Keratinocyte (primary cell): ENCODE measurements around the gene FTCD. TPM values are rescaled to one million over a fixed set of nuclear protein-coding genes. Genes with fewer than 3 reads are reported as not detected.

Experiments
- DNase-seq: peaks from one replicate; pipeline ENCODE4 v3.0.0-alpha.2; 2011; ENCODE audit warnings: low read depth, missing footprints, low spot score
- FAIRE-seq: peaks from 2 replicates; lab custom pipeline; 2011; peaks lifted over from hg19 to GRCh38; lab: Jason Lieb, UNC
- H2AFZ ChIP-seq: 2 replicates; pipeline ENCODE4 v1.6.0; 2012; ENCODE audit warnings: low read length, control low read depth, inconsistent platforms; ENCODE audit not compliant: control insufficient read depth
- H3K27ac ChIP-seq: 2 replicates; pipeline ENCODE4 v1.5.1; 2011; ENCODE audit warnings: low read length; ENCODE audit not compliant: control insufficient read depth, insufficient read depth
- H3K27me3 ChIP-seq: 3 replicates; pipeline ENCODE4 v1.6.0; 2011; ENCODE audit warnings: low read length; ENCODE audit not compliant: control insufficient read depth, insufficient read depth; ENCODE audit errors: extremely low read depth
- H3K36me3 ChIP-seq, 2 experiments: 2 replicates in 1 of 2; 3 replicates in 1 of 2; pipeline ENCODE4 v1.5.1; 2011; ENCODE audit warnings: low read length in 2 of 2, mild to moderate bottlenecking in 1 of 2; ENCODE audit not compliant: control insufficient read depth in 2 of 2, insufficient read depth in 2 of 2; ENCODE audit errors: extremely low read depth in 1 of 2
- H3K4me1 ChIP-seq: 3 replicates; pipeline ENCODE4 v1.5.1; 2011; ENCODE audit warnings: low read length; ENCODE audit not compliant: control insufficient read depth, insufficient read depth; ENCODE audit errors: extremely low read depth
- H3K4me2 ChIP-seq: 3 replicates; pipeline ENCODE4 v1.6.0; 2011; ENCODE audit warnings: low read depth, low read length; ENCODE audit not compliant: control insufficient read depth, insufficient read depth; ENCODE audit errors: extremely low read depth
- H3K4me3 ChIP-seq, 3 experiments: fragments of 200-600 bp in 1 of 3; sonication (generic) in 1 of 3; 2 replicates in 2 of 3; 3 replicates in 1 of 3; pipeline ENCODE4 v1.5.1; 2011 to 2016; ENCODE audit warnings: low read length in 3 of 3, mild to moderate bottlenecking in 3 of 3, control low read depth in 2 of 3, inconsistent platforms in 1 of 3, low read depth in 1 of 3, mixed read lengths in 1 of 3, mixed run types in 1 of 3, moderate library complexity in 1 of 3; ENCODE audit not compliant: control insufficient read depth in 2 of 3, insufficient read depth in 2 of 3; ENCODE audit errors: extremely low read depth in 1 of 3
- H3K79me2 ChIP-seq: 2 replicates; pipeline ENCODE4 v1.6.0; 2012; ENCODE audit warnings: low read length; ENCODE audit not compliant: control insufficient read depth, insufficient read depth
- H3K9ac ChIP-seq: 3 replicates; pipeline ENCODE4 v1.6.0; 2011; ENCODE audit warnings: low read length; ENCODE audit not compliant: control insufficient read depth, insufficient read depth; ENCODE audit errors: extremely low read depth
- H3K9me1 ChIP-seq: 3 replicates; pipeline ENCODE4 v1.6.0; 2011; ENCODE audit warnings: low read length; ENCODE audit not compliant: control insufficient read depth, insufficient read depth; ENCODE audit errors: extremely low read depth
- H3K9me3 ChIP-seq: 2 replicates; pipeline ENCODE4 v1.5.1; 2012; ENCODE audit warnings: low read depth, low read length; ENCODE audit not compliant: control insufficient read depth
- H4K20me1 ChIP-seq: 3 replicates; pipeline ENCODE4 v1.6.0; 2011; ENCODE audit warnings: low read length; ENCODE audit not compliant: control insufficient read depth, insufficient read depth; ENCODE audit errors: extremely low read depth
- CTCF ChIP-seq, 3 experiments: IDR thresholded peaks in 1 of 3; conservative IDR thresholded peaks in 1 of 3; optimal IDR thresholded peaks in 1 of 3; 2 replicates in 2 of 3; 3 replicates in 1 of 3; pipeline versions ENCODE3 to v1.5.1; 2011; ENCODE audit warnings: low read length in 3 of 3, mild to moderate bottlenecking in 3 of 3, moderate library complexity in 2 of 3, control low read depth in 1 of 3, inconsistent platforms in 1 of 3; ENCODE audit not compliant: insufficient read depth in 2 of 3; ENCODE audit errors: extremely low read depth in 1 of 3
- EZH2 ChIP-seq: IDR thresholded peaks from one replicate; pipeline ENCODE4 v1.6.1; 2012; ENCODE audit warnings: inconsistent platforms, mild to moderate bottlenecking, low read length, moderate library complexity
- dilution Hi-C: fragments of 300-500 bp; cut with MboI; formaldehyde crosslinking; loops from one replicate; pipeline ENCODE4 v1.7.0; 2020; ENCODE audit warnings: low sequenced_read_pairs; ENCODE audit not compliant: extremely low pct_ligation_motif_present
- polyA plus RNA-seq, 5 experiments: library from polyadenylated mRNA; depleted of rRNA in 3 of 5; stranded (reverse) in 3 of 5; stranded (forward) in 1 of 5; unstranded in 1 of 5; fragments of >200 nt; gene quantifications; 1 replicate in 1 of 5; 2 replicates in 3 of 5; 3 replicates in 1 of 5; pipeline versions ENCODE4 v1.2.1 to v1.2.3, GENCODE V29; 2011 to 2012; ENCODE audit warnings: missing spikeins in 2 of 5, low read depth in 1 of 5, low replicate concordance in 1 of 5

FTCD gene
- polyA plus RNA-seq, 1 donor (not counting 4 experiments of a cell fraction or from before 2014, with no cell fraction given): not detected

GRCh38 chr21:46188226-46189212 is 33.1 kb upstream of the FTCD start:
- Histone ChIP-seq H3K36me3 (peaks cover 26 to 30% of the 10 kb centered on the region in 2 experiments), H3K4me2 (peak overlapping the region; percentile 18), H4K20me1 (peaks cover 5% of the 10 kb centered on the region), H3K27ac (peak overlapping the region; percentile 19), H3K9ac (no peak overlapping the region), H2AFZ (no peak overlapping the region), H3K4me1 (peaks cover 23% of the 10 kb centered on the region), H3K9me3 (no peaks in the 10 kb centered on the region), H3K79me2 (no peaks in the 10 kb centered on the region), H3K9me1 (no peaks in the 10 kb centered on the region), H3K27me3 (no peaks in the 10 kb centered on the region), H3K4me3 (no peak overlapping the region)
- DNase-seq (no peak), FAIRE-seq (no peak)
- TF ChIP-seq EZH2 (no peak), CTCF (optimal IDR thresholded peaks at IDR 0.05 in 1 of 3, IDR thresholded peaks at IDR 0.05 in 1 of 3, conservative IDR thresholded peaks at IDR 0.05 in 1 of 3; ENCODE audit: extremely low read depth in 1 of 3, insufficient read depth in 2 of 3, low read length in 3 of 3) (no peak)
- dilution Hi-C loops: no loop called here

GRCh38 chr21:46187814-46188213 is 32.4 kb upstream of the FTCD start:
- no peaks in the 10 kb centered on the region for H3K9me1 ChIP-seq
- H3K4me3 ChIP-seq: no peak overlapping the region
- no peak overlapping the region for H3K27ac ChIP-seq
- H3K4me2 ChIP-seq: no peak overlapping the region
- no peaks in the 10 kb centered on the region for H3K27me3 ChIP-seq
- DNase-seq: no peak
- H3K79me2 ChIP-seq: no peaks in the 10 kb centered on the region
- no peak for FAIRE-seq
- H3K9ac ChIP-seq: no peak overlapping the region
- peaks cover 23% of the 10 kb centered on the region for H3K4me1 ChIP-seq
- no peak overlapping the region for H2AFZ ChIP-seq
- H3K36me3 ChIP-seq: peaks cover 22 to 24% of the 10 kb centered on the region in 2 experiments
- no peaks in the 10 kb centered on the region for H3K9me3 ChIP-seq
- H4K20me1 ChIP-seq: peaks cover 5% of the 10 kb centered on the region
- no peak for TF ChIP-seq CTCF (optimal IDR thresholded peaks at IDR 0.05 in 1 of 3, IDR thresholded peaks at IDR 0.05 in 1 of 3, conservative IDR thresholded peaks at IDR 0.05 in 1 of 3; ENCODE audit: extremely low read depth in 1 of 3, insufficient read depth in 2 of 3, low read length in 3 of 3)
- no peak for TF ChIP-seq EZH2
- dilution Hi-C loops: no loop called here
